ENCODE measurements around the gene DYRK2. TPM values are rescaled to one million over a fixed set of nuclear protein-coding genes. Genes with fewer than 3 reads are reported as not detected.

Gene DYRK2
- total RNA-seq: 11.8 and 21.1 TPM in 2 replicates

GRCh38 chr12:67648521-67649260 is at the start of gene DYRK2:
DYRK2 (plus strand) TSS chr12:67648745; CDS start chr12:67649134, 389 bp downstream.

